GM18526 (cell line): ENCODE measurements around the gene LRP5.

Experiments
- POLR2A ChIP-seq: IDR thresholded peaks from 3 replicates; pipeline ENCODE4 v1.6.1; 2011; ENCODE audit not compliant: insufficient read length; ENCODE audit errors: extremely low read depth

The LRP5 gene

DNA sequence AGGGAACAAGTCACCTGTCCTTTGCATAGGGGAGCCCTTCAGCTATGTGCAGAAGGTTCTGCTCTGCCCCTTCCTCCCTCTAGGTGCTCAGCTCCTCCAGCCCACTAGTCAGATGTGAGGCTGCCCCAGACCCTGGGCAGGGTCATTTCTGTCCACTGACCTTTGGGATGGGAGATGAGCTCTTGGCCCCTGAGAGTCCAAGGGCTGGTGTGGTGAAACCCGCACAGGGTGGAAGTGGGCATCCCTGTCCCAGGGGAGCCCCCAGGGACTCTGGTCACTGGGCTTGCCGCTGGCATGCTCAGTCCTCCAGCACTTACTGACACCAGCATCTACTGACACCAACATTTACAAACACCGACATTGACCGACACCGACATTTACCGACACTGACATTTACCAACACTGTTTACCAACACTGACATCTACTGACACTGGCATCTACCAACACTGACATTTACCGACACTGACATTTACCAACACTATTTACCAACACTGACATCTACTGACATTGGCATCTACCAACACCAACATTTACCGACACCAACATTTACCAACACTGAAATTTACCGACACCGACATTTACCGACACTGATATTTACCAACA lies 76.3 kb downstream of the LRP5 start:
- no peak for TF ChIP-seq POLR2A

DNA sequence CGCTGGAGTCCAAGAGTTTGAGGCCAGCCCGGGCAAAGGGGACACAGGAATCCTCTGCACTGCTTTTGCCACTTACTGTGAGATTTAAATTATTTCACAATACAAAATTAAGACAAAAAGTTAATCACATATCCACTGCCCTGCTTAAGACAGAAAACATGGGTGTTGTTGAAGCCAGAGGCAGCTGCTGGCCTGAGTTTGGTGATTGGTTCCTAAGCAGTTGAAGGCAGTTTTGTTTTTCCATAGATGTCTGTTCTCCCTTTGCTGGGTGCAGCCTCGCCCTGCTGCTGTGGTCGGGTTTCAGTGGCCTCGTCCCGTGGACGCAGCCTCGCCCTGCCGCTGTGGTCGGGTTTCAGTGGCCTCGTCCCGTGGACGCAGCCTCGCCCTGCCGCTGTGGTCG lies 77.9 kb downstream of the LRP5 start:
- TF ChIP-seq POLR2A, result no peak

DNA sequence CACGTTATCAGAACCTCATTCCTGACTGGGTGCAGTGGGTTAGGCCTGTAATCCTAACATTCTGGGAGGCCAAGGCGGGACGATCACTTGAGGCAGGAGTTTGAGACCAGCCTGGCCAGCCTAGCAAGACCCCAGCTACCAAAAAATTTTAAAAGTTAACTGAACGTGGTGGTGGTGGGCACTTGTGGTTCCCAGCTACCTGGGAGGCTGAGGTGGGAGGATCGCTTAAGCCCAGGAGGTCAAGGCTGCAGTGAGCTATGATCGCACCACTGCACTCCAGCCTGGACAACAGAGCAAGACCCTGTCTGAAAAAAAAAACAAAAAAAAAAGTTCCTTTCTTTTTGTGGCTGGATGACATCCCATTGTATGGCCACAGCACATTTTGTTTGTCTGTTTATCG lies 80.4 kb downstream of the LRP5 start:
- TF ChIP-seq POLR2A, result no peak

DNA sequence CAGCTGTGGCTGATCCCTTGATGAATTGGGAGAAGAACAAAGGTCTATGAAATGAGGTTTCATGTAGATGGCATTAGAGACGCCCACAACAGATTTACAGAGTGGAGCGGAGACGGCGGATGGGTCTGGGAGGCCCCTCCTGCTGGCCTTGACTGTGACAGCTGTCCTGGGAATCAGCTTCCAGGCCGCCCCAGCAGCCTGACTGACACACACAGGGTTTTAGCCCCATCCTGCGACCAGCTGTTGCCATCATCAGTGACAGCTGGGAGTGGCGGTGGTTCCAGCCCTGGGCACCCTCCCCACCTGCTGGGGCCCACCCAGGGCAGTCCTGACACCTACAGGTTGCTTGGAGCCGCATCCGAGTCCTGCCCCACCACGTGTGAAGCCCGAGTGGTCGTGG lies 84.1 kb downstream of the LRP5 start:
- TF ChIP-seq POLR2A, result no peak

DNA sequence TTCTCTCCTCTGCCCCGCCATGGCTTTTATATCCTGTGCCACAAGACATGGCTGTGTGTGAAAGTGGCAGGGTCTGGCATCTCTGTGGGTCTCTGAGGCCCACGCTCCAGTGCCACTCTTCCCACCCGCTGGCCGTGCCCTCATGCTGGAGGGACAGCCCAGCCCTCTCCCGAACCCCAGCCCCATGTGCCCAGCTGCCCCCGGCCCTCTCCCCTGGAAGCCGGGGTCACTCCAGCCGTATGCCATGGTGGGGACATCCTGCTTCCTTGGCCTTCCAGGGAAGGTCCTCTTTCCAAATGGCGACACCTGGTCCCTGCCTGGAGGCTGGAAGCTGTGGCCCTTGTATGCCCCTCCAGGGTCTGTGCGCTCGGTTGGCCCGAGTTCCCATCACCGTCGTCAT lies 84.9 kb downstream of the LRP5 start:
- TF ChIP-seq POLR2A, result no peak

DNA sequence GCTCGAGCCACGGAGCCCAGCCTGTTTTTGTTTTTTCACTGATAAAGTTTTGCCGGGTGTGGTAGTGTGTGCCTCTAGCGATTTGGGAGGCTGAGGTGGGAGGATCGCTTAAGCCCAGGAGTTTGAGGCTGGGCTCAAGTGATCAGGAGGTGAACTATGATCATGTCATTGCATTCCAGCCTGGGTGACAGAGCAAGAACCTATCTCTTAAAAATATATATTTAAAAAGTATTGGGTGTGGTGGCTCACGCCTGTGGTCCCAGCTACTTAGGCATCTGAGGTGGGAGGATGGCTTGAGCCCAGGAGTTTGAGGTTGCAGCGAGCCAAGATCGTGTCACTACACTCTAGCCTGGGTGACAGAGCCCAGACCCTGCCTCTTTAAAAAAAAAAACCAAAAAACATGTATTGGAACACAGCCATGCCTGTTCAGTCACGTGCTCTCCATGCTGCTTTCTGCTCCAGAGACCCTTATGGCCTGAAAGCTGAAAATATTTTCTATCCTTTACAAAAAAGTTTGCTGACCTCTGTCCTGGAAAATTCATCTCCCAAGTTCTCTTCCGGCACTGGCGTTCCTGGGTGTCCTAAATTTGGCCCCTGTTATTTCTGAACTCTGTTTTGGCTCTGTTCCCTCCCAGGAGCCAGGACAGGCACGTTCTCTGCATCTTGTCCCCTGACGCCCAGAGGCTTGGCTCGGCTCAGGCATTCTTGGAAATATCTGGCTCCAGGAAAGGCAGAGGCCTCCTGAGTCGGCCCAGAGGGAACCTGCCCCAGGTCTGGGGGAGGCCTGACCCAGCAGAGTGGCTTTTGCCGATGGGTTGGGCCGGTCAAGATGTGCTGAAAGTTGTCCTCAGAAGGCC lies 86.8 kb downstream of the LRP5 start:
- no peak for TF ChIP-seq POLR2A

DNA sequence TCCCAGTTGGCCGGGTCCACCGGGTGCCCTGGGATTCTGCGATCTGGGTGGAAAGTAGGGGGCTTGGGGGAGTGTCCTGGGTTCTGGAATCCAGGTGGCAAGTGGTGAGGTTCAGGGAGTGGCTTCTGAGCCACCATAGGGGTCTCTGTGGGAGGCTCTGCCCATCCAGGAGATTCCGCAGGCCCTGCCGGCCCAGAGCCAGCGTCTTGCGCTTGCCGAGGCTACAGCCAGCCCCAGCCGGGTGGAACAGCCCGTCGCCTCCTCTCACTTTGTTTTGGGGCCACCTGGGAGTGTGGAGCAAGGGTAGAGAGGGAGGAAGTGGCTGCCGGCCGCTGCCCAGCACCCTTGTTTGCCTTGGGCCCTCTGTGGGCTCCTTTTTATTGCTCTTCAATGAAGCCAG lies 87.5 kb downstream of the LRP5 start:
- TF ChIP-seq POLR2A, result no peak

DNA sequence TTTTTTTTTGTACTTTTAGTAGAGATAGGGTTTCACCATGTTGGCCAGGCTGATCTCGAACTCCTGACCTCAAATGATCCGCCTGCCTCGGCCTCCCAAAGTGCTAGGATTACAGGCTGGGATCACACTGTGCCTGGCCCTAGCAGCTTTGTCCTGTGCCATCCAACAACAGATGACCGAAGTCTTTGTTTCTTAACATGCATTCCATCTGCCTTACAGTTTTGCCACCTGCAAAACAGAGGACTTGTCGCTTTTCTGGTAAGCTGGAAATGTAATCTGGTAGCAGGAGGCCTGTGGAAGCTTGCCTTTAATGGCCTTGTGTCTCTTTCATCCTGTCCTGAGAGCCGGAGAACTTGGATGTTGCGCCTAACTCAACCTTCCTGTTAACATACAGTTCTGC lies 89.5 kb downstream of the LRP5 start:
- no peak for TF ChIP-seq POLR2A

DNA sequence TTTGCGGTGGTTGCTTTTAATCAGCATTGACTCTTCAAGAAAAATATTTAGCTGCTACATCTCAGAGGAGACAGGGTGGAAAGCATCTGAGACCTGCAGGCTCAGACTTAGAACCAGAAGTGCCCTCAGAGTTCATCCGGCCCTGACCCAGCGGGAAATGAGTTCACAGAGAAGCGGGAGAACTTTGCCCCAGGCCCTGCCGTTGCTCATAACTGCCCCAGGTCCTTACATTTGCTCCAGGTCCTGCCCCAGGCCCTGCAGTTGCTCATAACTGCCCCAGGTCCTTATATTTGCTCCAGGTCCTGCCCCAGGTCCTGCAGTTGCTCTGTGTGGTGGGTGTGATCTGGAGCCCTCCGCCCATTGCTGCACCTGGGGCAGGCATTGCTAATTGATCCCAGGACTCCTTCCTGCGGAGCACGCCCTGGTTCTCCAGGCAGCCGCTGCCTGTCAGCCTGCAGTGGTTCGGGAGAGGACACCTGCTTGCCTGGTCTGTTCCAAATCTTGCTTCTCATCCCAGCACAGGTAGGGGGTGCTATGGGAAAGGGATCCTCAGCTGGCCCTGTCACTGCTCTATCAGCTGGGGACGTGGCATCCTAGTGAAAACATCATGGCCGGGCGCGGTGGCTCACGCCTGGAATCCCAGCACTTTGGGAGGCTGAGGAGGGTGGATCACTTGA lies 90.1 kb downstream of the LRP5 start:
- no peak for TF ChIP-seq POLR2A

DNA sequence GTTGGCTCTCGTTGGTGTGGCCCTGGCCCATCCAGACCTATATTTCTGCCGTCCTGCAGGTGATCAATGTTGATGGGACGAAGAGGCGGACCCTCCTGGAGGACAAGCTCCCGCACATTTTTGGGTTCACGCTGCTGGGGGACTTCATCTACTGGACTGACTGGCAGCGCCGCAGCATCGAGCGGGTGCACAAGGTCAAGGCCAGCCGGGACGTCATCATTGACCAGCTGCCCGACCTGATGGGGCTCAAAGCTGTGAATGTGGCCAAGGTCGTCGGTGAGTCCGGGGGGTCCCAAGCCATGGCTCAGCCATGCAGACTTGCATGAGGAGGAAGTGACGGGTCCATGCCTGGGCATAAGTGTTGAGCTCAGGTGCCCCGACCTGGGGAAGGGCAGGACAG lies 91.0 kb downstream of the LRP5 start:
- TF ChIP-seq POLR2A, result no peak

DNA sequence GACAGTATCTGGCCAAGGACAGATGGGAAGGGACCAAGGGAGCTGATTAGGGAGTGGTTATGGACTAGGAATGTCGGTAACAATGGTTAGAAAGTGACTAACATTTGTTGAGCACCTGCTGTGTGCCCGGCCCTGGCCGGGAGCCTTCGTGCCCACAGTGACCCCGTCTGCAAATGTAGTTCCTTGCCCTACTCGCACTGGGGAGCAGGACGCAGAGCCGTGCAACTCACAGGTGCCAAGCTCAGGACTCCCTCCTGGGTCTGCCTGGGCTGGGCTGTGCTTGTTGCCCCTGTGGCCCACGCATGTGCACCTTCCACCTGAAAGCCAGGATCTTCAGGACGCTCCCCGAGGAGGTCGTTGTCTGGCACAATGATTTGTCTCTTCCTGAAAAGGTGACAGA lies 91.4 kb downstream of the LRP5 start:
- no peak for TF ChIP-seq POLR2A

DNA sequence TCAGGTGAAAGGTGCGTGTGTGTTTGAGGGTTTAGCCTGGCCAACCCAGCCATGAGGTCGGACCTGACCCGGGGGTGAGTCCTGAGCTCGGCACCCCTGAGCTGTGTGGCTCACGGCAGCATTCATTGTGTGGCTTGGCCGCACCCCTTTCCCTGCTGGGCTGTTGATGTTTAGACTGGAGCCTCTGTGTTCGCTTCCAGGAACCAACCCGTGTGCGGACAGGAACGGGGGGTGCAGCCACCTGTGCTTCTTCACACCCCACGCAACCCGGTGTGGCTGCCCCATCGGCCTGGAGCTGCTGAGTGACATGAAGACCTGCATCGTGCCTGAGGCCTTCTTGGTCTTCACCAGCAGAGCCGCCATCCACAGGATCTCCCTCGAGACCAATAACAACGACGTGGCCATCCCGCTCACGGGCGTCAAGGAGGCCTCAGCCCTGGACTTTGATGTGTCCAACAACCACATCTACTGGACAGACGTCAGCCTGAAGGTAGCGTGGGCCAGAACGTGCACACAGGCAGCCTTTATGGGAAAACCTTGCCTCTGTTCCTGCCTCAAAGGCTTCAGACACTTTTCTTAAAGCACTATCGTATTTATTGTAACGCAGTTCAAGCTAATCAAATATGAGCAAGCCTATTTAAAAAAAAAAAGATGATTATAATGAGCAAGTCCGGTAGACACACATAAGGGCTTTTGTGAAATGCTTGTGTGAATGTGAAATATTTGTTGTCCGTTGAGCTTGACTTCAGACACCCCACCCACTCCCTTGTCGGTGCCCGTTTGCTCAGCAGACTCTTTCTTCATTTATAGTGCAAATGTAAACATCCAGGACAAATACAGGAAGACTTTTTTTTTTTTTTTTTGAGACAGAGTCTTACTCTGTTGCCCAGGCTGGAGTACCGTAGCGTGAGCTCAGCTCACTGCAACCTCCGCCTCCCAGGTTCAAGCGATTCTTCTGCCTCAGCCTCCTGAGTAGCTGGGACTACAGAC lies 94.2 kb downstream of the LRP5 start:
- no peak for TF ChIP-seq POLR2A

DNA sequence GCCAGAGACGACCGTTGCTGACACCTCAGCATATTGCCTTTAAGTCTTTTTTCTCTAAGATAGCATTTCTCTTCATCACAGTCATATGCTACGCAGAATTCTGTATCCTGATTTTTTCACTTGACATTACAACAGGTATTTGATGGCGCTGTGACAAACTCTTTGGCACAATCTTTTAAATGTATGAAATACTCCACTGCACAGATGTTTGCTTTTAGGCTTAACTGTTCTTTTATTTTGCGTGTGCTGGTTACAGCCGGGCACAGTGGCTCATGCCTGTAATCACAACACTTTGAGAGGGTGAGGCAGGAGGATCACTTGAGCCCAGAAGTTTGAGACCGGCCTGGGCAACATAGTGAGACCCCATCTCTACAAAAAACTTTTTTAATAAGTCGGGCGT lies 96.1 kb downstream of the LRP5 start:
- TF ChIP-seq POLR2A, result no peak

DNA sequence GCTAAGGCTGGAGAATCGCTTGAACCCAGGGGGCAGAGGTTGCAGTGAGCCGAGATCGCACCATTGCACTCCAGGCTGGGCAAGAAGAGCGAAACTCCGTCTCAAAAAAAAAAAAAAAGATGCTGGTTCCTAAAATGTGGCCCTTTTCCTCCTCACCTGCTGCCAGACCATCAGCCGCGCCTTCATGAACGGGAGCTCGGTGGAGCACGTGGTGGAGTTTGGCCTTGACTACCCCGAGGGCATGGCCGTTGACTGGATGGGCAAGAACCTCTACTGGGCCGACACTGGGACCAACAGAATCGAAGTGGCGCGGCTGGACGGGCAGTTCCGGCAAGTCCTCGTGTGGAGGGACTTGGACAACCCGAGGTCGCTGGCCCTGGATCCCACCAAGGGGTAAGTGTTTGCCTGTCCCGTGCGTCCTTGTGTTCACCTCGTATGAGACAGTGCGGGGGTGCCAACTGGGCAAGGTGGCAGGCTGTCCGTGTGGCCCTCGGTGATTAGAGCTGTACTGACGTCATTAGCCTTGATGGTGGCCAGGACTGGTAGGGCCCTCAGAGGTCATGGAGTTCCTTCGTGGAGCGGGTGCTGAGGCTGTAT lies 97.5 kb downstream of the LRP5 start:
- no peak for TF ChIP-seq POLR2A
